Neural progenitor cell (in vitro differentiated cells): ENCODE measurements around the gene EGFL6. TPM values are rescaled to one million over a fixed set of nuclear protein-coding genes. Genes with fewer than 3 reads are reported as not detected.
"Not testable (repeated sequence)": the region's sequence is repeated elsewhere in the genome, so short reads cannot be mapped to it uniquely, and the experiment has no call there.

Source experiments
- DNase-seq: peaks from one replicate; pipeline ENCODE4 v3.0.0-alpha.2; 2016; ENCODE audit warnings: low spot score
- H2AFZ ChIP-seq: fragments of 200-600 bp; sonication (generic); replicated peaks from 2 replicates; pipeline ENCODE4 v1.6.1; 2016; ENCODE audit warnings: antibody characterized with exemption
- H3F3A ChIP-seq: fragments of 200-600 bp; sonication (generic); 2 replicates; pipeline ENCODE4 v1.6.1; 2016; ENCODE audit warnings: antibody characterized with exemption, low read depth
- H3K27ac ChIP-seq: fragments of 200-600 bp; sonication (generic); 2 replicates; pipeline ENCODE4 v1.5.1; 2016; ENCODE audit warnings: mild to moderate bottlenecking
- H3K27me3 ChIP-seq: fragments of 200-600 bp; sonication (generic); 2 replicates; pipeline ENCODE4 v1.6.1; 2016; ENCODE audit warnings: mild to moderate bottlenecking, moderate library complexity
- H3K36me3 ChIP-seq: fragments of 200-600 bp; sonication (generic); 2 replicates; pipeline ENCODE4 v1.5.1; 2016
- H3K4me1 ChIP-seq: fragments of 200-600 bp; sonication (generic); 2 replicates; pipeline ENCODE4 v1.6.1; 2016; ENCODE audit warnings: mixed run types
- H3K4me2 ChIP-seq: fragments of 200-600 bp; sonication (generic); 2 replicates; pipeline ENCODE4 v1.6.1; 2016
- H3K4me3 ChIP-seq: fragments of 200-600 bp; sonication (generic); 2 replicates; pipeline ENCODE4 v1.5.1; 2016
- H3K79me2 ChIP-seq: fragments of 200-600 bp; sonication (generic); 2 replicates; pipeline ENCODE4 v1.6.1; 2016; ENCODE audit warnings: low read depth
- H3K9ac ChIP-seq: fragments of 200-600 bp; sonication (generic); 2 replicates; pipeline ENCODE4 v1.6.1; 2016
- H3K9me3 ChIP-seq: fragments of 200-600 bp; sonication (generic); 2 replicates; pipeline ENCODE4 v1.5.1; 2016; ENCODE audit warnings: low read depth
- H4K20me1 ChIP-seq: fragments of 200-600 bp; sonication (generic); 2 replicates; pipeline ENCODE4 v1.6.1; 2016; ENCODE audit warnings: low read depth
- H3K27ac Mint-ChIP-seq: 3 replicates; pipeline ENCODE4 v1.8.0; 2021; ENCODE audit warnings: mixed read lengths
- H3K27me3 Mint-ChIP-seq: 2 replicates; pipeline ENCODE4 v1.8.0; 2022; ENCODE audit warnings: low read depth, mild to moderate bottlenecking, inconsistent platforms, moderate library complexity, mixed read lengths; ENCODE audit not compliant: insufficient read depth
- H3K36me3 Mint-ChIP-seq: 3 replicates; pipeline ENCODE4 v1.8.0; 2021; ENCODE audit warnings: mixed read lengths
- H3K4me1 Mint-ChIP-seq: 3 replicates; pipeline ENCODE4 v1.8.0; 2021; ENCODE audit warnings: mixed read lengths
- H3K4me3 Mint-ChIP-seq: 3 replicates; pipeline ENCODE4 v1.8.0; 2021; ENCODE audit warnings: mild to moderate bottlenecking, moderate library complexity, mixed read lengths
- H3K9me3 Mint-ChIP-seq: 3 replicates; pipeline ENCODE4 v1.8.0; 2020; ENCODE audit warnings: mixed read lengths
- EZH2 ChIP-seq: fragments of 200-600 bp; sonication (generic); IDR thresholded peaks from 2 replicates; pipeline ENCODE4 v1.6.1; 2017; ENCODE audit warnings: antibody characterized with exemption, mild to moderate bottlenecking, moderate library complexity
- EZH2phosphoT487 ChIP-seq: fragments of 200-600 bp; sonication (generic); IDR thresholded peaks from 2 replicates; pipeline ENCODE4 v1.6.1; 2017; ENCODE audit warnings: antibody characterized with exemption
- total RNA-seq: library from RNA; depleted of rRNA; stranded (reverse); fragments of >200 nt; gene quantifications from 2 replicates; pipeline ENCODE4 v1.2.3, GENCODE V29; 2015; ENCODE audit warnings: low replicate concordance
- TF ChIP-seq, protein P1 (sequence below): fragments of 200-600 bp; sonication (generic); IDR thresholded peaks from 2 replicates; pipeline ENCODE4 v1.5.1; 2017; ENCODE audit warnings: antibody characterized with exemption, mild to moderate bottlenecking

Gene EGFL6
- total RNA-seq, 1 donor from 2014 or later = 1.2 TPM

DNA sequence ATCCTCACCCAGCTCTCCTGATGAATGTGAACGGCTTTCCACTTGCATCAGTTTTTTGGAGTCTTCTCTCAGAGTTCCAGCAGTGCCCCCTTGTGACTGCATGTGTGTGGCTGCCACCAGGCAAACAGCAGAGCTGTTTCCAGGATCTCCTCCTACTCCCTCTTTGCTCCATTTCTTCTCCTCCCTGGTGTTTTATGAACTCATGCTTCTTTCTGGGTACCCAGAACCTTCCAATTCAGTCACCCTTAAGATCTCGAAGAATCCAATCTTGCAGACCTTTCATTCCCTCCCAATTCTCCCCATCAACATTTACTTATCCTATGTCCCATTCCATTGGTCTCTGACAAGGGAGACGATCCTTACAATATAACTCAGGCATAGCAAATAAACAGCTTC lies 76.8 kb downstream of the EGFL6 start:
- no peaks in the 10 kb centered on the region for H3K36me3 Mint-ChIP-seq
- H3K4me3 Mint-ChIP-seq = no peak overlapping the region
- peak overlapping the region; percentile 74 for H2AFZ ChIP-seq

DNA sequence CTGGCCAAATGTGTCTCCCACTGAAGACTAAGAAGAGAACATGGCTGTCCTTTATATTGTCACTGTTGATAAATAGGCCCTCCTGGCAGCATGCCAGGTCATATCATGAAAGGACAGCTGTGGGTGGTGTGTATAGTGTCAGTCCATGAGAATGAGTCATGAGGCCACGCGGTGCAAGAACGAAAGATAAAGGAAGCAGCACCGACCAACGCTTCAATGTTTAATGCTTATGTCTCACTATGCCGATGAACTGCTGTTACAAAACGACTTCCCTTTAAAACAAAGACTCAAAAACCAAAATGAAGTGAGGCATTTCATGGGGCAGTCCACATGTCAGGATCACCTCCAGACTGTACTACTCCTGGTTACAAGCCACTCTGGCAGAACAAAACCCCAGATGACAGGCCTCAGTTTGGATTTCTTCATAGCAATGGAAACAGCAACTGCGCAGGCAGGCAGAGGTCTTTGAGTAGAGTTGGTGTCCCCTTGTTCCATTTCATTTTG lies 78.4 kb downstream of the EGFL6 start:
- TF ChIP-seq, protein P1, sequence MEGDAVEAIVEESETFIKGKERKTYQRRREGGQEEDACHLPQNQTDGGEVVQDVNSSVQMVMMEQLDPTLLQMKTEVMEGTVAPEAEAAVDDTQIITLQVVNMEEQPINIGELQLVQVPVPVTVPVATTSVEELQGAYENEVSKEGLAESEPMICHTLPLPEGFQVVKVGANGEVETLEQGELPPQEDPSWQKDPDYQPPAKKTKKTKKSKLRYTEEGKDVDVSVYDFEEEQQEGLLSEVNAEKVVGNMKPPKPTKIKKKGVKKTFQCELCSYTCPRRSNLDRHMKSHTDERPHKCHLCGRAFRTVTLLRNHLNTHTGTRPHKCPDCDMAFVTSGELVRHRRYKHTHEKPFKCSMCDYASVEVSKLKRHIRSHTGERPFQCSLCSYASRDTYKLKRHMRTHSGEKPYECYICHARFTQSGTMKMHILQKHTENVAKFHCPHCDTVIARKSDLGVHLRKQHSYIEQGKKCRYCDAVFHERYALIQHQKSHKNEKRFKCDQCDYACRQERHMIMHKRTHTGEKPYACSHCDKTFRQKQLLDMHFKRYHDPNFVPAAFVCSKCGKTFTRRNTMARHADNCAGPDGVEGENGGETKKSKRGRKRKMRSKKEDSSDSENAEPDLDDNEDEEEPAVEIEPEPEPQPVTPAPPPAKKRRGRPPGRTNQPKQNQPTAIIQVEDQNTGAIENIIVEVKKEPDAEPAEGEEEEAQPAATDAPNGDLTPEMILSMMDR = no peak
- TF ChIP-seq EZH2 = no peak
- TF ChIP-seq EZH2phosphoT487 = no peak
- no peak overlapping the region for H3K9ac ChIP-seq
- Mint-ChIP-seq H3K27me3 (peaks cover 4% of the 10 kb centered on the region), H3K4me3 (no peak overlapping the region), H3K9me3 (peaks cover 3% of the 10 kb centered on the region), H3K36me3 (no peaks in the 10 kb centered on the region), H3K4me1 (peaks cover 11% of the 10 kb centered on the region), H3K27ac (peak overlapping the region; percentile 12)
- H3K27ac ChIP-seq = no peak overlapping the region
- H3K4me2 ChIP-seq = no peak overlapping the region
- H3K36me3 ChIP-seq = no peaks in the 10 kb centered on the region
- no peaks in the 10 kb centered on the region for H3K27me3 ChIP-seq
- H2AFZ ChIP-seq = no peak overlapping the region
- H4K20me1 ChIP-seq = no peaks in the 10 kb centered on the region
- DNase-seq = no peak
- H3K79me2 ChIP-seq = no peaks in the 10 kb centered on the region
- H3K4me1 ChIP-seq = no peaks in the 10 kb centered on the region
- H3K9me3 ChIP-seq = no peaks in the 10 kb centered on the region
- no peak overlapping the region for H3K4me3 ChIP-seq
- H3F3A ChIP-seq = no peaks in the 10 kb centered on the region

More for the DNA sequence above, 76.8 kb downstream of the EGFL6 start:
- H3K4me2 ChIP-seq = no peak overlapping the region
- Mint-ChIP-seq H3K9me3 (peaks cover 3% of the 10 kb centered on the region), H3K27me3 (peaks cover 4% of the 10 kb centered on the region), H3K4me1 (peaks cover 8% of the 10 kb centered on the region), H3K27ac (no peak overlapping the region)
- no peaks in the 10 kb centered on the region for H3K4me1 ChIP-seq
- no peaks in the 10 kb centered on the region for H3F3A ChIP-seq
- H3K27ac ChIP-seq = no peak overlapping the region
- peak; percentile 80 for DNase-seq
- no peaks in the 10 kb centered on the region for H3K79me2 ChIP-seq
- no peaks in the 10 kb centered on the region for H3K36me3 ChIP-seq
- H3K27me3 ChIP-seq = no peaks in the 10 kb centered on the region
- no peaks in the 10 kb centered on the region for H4K20me1 ChIP-seq
- no peak overlapping the region for H3K4me3 ChIP-seq
- no peak for TF ChIP-seq EZH2phosphoT487
- TF ChIP-seq, protein P1 = peak; percentile 74
- no peaks in the 10 kb centered on the region for H3K9me3 ChIP-seq
- no peak overlapping the region for H3K9ac ChIP-seq

DNA sequence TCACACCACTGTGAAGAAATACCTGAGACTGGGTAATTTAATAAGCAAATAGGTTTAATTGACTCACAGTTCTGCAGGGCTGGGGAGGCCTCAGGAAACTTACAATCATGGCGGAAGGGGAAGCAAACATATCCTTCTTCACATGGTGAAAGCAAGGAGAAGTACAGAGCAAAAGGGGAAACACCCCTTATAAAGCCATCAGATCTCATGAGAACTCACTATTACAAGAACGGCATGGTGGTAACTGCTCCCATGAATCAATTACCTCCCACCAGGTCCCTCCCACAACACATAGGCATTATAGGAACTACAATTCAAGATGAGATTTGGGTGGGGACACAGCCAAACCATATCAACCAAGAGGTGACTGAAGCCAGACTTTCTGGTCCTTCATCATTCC lies 78.9 kb downstream of the EGFL6 start:
- H3K9me3 ChIP-seq, H3K27ac ChIP-seq, H3K4me3 Mint-ChIP-seq, H3K27me3 ChIP-seq, H3K9ac ChIP-seq, H3K4me3 ChIP-seq, H3K36me3 Mint-ChIP-seq, H4K20me1 ChIP-seq, H3F3A ChIP-seq, H3K79me2 ChIP-seq, H3K27ac Mint-ChIP-seq, H3K9me3 Mint-ChIP-seq, H3K36me3 ChIP-seq, H3K27me3 Mint-ChIP-seq, H3K4me1 ChIP-seq, DNase-seq, H2AFZ ChIP-seq, H3K4me2 ChIP-seq: not testable (repeated sequence)
- peaks cover 11% of the 10 kb centered on the region for H3K4me1 Mint-ChIP-seq

DNA sequence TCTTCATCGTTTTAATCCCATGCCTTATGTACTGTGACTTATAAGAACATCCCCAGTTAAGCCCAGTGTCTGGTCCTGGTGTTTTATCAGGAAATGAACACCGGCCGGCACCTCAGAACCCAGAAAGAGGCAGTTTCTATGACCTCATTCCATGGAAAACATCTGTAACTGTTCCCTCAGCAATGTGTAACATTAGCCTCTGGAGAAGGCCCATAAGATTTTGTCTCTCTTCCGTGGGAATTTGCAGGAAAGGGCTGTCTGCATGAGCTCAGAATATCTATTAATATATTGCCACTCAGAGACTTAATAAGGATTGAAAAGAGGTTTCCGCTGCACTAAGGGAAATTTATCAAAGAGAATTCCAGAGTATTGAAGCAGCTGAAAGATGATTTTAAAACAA lies 80.4 kb downstream of the EGFL6 start:
- Histone ChIP-seq H3F3A (peaks cover 12% of the 10 kb centered on the region), H3K27ac (no peak overlapping the region), H3K4me1 (no peaks in the 10 kb centered on the region), H3K79me2 (no peaks in the 10 kb centered on the region), H3K27me3 (no peaks in the 10 kb centered on the region), H3K9ac (no peak overlapping the region), H3K4me2 (no peak overlapping the region), H2AFZ (no peak overlapping the region), H3K4me3 (no peak overlapping the region), H3K36me3 (no peaks in the 10 kb centered on the region), H3K9me3 (no peaks in the 10 kb centered on the region), H4K20me1 (no peaks in the 10 kb centered on the region)
- no peaks in the 10 kb centered on the region for H3K36me3 Mint-ChIP-seq
- H3K27ac Mint-ChIP-seq = no peak overlapping the region
- peaks cover 4% of the 10 kb centered on the region for H3K27me3 Mint-ChIP-seq
- TF ChIP-seq EZH2 (no peak), EZH2phosphoT487 (no peak)
- TF ChIP-seq, protein P1 = no peak
- H3K9me3 Mint-ChIP-seq = peaks cover 3% of the 10 kb centered on the region
- H3K4me3 Mint-ChIP-seq = no peak overlapping the region
- DNase-seq = no peak
- peaks cover 11% of the 10 kb centered on the region for H3K4me1 Mint-ChIP-seq
